NCI-H2196 (cell line): Measurements from ENCODE around the gene BDP1.
"Not testable (repeated sequence)": the region's sequence is repeated elsewhere in the genome, so short reads cannot be mapped to it uniquely, and the experiment has no call there.

ENCODE experiments used
- DNase-seq: peaks from one replicate; lab custom pipeline; 2025; ENCODE audit not compliant: unreplicated experiment; lab: John Stamatoyannopoulos, UW

Gene BDP1

DNA sequence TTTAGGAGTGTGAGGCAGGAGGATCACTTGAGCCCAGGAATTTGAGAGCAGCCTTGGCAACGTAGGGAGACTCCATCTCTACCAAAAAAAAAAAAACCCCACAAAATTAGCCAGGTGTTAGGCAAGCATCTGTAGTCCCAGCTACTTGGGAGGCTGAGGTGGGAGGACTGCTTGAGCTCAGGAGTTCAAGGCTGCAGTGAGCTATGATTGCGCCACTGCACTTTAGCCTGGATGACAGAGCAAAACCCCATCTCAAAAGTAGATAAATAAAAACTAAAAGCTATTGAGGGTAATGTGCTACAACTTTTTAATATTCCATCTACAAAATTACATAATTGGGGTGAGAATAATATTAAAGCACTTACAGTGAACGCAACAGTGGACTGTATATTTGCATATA is 5.9 kb downstream of the BDP1 start:
- no peak for DNase-seq

DNA sequence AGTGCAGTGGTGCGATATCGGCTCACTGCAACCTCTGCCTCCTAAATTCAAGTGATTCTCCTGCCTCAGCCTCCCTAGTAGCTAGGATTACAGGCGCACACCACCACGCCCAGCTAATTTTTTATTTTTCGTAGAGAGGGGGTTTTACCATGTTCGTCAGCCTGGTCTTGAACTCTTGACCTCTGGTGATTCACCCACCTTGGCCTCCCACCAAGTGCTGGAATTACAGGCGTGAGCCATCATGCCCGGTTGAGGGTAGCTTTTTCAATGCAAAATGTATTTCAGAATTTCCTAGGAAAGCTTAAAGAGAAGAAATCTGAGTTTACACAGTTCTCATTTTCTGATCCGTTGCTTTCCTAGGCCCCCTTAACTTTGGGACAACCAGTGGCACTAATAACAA is 15.7 kb downstream of the BDP1 start:
- DNase-seq = no peak

DNA sequence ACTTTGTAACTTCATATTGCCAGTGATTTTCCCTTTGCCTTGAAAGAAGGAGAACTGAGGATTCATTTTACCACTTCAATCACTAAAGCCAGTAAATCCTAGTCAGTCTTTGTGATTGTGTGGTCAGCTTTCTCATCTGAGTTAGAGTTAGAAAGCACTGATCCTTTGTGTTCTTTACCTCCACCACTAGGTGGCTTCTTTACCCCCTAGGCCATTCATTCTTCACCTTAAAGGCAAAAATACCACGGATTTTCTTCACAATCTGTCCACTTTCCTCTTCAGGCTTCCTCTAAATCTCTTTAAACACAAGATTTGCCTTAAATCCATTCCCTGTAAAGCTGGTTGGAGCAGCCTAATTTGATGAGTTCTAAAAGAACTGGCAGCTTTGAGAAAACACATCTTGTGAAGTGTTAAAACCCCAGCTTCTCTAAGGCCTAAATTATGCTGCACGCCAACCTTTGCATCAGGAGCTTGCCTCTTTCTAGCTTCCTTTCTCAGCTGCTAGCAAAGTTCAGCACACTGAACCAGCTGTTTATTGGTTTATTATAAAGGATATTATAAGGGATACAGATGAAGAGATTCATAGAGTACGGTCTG is 20.4 kb downstream of the BDP1 start:
- DNase-seq = no peak

DNA sequence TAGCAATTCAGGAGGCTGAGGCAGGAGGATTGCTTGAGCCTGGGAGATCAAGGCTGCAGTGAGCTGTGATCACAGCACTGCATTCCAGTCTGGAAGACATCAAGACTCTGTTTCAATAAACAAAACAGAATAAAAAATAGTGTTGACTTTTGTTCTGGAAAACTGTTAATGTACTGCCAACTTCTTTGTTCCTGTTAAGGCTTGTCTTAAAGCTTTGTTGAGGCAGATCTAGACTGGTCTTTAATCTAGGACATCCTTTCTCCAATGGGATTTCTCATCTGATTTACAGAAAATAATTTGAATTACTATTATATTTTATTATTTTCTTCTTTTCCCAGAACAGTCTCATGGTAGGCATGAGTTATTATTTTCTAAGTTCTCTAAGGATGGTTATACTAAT is 26.0 kb downstream of the BDP1 start:
- no peak for DNase-seq

DNA sequence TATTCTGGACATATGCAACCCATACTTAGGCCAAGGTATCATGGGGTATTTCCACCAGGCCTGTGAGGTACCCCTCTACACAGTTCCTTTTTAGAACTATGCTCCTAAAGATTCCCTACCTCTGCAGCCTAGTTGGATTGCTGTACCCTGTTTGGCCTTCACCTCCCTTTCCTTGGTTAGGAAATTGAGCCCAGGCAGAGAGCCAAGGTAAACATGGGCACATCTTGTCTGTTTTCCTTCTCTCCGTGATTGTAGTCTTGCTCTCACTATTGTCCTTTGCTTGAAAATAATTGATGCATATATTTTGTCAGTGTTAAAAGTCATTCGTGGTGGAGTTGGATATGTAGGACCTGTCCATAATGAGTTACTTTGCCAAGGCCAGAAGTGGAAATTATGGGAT is 26.7 kb downstream of the BDP1 start:
- peak; percentile 4 for DNase-seq

DNA sequence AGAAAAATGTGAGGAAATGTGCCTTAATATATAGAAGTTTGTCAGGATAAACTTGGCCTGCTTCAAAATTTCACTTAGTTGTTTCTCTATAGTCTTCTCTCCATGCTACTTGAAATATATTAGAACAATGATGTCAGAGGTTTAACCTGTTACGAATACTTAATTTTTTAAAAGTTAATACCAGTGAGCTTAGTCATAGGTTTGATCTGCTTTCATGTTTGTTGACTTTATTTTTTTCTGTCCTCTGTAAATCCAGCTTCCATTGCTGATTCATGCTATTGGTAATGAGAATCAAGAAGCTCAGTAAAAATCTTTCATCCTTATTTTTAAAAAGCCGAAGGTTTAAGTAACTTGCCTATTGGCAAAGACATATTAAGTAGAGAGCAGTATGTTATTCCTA is 27.9 kb downstream of the BDP1 start:
- no peak for DNase-seq

DNA sequence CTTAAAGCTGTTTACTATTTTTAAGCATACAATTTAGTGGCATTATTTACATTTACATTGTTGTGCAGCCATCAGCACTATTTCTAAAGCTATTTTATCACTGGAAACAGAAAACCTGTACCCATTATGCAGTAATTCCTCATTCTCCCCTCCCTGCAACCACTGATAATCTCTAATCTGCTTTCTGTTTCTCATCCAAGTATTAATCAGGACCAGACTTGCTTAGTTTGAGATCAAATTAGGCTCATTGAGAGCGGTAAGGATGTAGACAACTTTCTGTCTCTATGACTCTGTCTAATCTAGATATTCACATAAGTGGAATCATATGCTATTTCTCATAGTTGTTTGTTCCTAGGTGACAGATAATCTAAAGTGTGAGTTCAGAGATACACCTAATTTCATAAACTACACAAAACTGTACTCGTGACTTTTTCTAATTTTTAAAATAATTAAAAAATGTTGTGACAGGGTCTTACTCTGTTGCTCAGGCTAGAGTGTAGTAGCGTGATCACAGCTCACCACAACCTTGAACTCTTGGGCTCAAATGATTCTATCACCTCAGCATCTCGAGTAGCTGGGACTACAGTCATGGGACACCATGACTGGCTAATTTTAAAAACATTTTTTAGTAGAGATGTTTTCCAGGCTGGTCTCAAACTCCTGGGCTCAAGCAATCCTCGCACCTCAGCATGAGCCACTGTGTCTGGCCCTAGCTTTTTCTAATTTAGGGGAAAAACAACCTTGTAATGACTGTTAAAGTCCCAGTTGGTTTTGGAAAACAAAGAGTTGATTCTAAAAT is 37.6 kb downstream of the BDP1 start:
- no peak for DNase-seq

DNA sequence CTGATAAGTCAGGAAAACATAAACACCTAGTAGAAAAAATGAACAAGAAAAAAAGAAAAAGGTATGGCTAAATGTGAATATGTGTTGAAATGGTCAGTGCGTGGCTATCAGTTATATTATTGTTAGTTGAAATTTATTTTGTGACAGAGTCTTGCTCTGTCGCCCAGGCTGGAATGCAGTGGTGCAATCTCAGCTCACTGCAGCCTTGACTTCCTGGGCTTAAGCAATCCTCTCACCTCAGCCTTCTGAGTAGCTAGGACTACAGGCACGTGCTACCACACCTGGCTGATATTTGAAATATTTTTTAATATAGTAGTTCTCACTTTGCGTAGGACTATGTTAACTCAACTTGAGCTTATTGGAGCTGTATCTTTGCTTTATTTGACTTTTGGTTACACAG is 38.8 kb downstream of the BDP1 start:
- DNase-seq = not testable (repeated sequence)

DNA sequence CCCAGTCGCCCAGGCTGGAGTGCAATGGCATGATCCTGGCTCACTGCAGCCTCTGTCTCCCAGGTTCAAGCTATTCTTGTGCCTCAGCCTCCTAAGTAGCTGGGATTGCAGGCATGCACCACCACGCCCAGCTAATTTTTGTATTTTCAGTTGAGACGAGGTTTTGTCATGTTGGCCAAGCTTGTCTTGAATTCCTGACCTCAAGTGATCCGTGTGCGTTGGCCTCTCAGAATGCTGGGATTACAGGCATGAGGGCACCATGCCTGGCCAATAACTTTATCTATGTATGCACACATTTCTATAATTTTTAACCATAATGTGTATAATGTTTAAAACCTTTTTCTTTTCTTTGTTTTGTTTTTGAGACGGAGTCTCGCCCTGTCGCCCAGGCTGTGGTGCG is 43.3 kb downstream of the BDP1 start:
- not testable (repeated sequence) for DNase-seq

DNA sequence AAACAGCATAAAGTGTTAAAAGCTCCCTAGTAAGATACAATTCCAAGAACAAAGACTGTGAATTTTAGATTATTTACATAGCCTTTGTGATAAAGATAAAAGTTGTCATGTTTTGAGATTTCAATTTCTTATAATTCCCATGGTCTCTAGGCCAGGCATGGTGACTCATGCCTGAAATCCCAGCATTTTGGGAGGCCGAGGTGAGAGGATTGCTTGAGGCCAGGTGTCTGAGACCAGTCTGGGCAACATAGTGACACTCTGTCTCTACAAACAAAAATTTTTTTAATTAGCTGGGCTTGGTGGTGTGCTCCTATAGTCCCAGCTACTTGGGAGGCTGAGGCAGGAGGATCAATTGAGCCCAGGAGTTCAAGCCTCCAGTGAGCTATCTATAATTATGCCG is 48.1 kb downstream of the BDP1 start:
- DNase-seq = no peak

DNA sequence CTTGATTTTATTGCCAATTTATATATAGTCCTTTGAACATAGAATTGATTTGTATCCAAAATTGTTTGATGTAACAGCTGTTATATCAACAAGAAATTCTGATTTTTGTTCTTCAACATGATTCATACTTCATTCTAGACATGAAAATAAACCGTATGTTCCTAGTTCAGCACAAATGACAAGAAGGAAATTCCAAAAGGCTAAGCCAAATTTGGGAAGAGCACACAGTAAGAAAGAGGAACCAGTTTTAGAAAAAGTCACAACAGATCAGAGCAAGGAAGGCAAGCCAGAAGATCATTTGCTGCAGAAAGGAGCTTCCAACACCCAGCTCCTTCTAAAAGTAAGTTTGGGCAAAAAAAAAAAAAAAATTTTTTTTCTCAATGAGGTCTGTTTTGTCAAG is 66.7 kb downstream of the BDP1 start:
- DNase-seq = no peak

DNA sequence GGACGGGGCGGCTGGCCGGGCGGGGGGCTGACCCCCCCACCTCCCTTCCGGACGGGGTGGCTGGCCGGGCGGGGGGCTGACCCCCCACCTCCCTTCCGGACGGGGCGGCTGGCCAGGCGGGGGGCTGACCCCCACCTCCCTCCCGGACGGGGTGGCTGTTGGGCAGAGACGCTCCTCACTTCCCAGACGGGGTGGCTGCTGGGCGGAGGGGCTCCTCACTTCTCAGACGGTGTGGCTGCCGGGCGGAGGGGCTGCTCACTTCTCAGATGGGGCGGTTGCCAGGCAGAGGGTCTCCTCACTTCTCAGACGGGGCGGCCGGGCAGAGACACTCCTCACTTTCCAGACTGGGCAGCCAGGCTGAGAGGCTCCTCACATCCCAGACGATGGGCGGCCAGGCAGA is 70.2 kb downstream of the BDP1 start:
- DNase-seq = not testable (repeated sequence)

DNA sequence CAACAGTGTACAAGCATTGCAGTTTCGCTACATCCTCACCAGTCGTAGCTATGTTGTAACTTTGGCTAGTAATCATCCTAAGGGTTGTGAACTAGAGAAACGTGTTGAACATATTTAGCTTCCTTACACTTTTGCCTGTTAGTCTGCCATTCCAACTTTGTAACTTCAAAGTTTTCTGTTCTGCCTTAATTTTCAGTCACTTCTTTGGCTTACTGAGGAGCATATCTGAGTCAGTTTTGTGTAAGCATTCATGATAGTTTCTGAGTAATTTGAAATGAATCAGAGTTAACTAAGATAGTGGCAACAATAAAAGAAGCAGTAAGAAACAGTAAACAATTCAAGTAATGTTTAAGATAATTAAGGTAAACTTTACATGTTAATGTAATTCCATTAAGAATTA is 72.8 kb downstream of the BDP1 start:
- no peak for DNase-seq

DNA sequence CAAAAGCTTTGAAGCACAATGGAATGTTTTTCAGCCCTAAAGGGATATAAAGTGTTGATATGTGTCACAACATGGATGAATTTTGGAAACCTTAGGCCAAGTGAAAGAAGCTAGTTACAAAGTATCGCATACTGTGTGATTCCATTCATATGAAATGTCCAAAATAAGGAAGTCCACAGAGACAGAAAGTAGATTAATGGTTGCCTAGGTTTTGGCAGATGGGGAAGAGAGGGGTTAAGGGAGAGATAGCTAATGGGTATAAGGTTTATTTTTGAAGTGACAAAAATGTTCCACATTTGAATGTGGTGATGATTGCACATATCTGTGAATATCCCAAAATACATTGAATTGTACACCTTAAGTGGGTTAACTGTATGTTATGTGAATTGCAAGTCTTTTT is 74.2 kb downstream of the BDP1 start:
- no peak for DNase-seq

DNA sequence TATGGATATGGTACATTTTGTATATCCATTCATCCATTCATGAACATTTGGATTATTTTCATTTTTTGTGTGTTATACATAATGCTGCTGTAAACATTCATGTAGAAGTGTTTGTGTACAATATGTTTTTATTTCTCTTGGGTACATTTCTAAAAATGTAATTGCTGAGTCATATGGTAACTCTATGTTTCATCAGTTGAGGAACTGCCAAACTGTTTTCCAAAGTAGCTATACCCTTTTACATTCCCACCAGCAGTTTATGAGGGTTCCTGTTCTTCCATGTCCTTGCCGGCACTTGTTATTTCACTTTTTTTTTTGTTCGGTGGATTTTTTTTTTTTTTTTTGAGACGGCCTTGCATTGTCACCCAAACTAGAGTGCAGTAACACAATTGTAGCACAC is 77.7 kb downstream of the BDP1 start:
- no peak for DNase-seq

DNA sequence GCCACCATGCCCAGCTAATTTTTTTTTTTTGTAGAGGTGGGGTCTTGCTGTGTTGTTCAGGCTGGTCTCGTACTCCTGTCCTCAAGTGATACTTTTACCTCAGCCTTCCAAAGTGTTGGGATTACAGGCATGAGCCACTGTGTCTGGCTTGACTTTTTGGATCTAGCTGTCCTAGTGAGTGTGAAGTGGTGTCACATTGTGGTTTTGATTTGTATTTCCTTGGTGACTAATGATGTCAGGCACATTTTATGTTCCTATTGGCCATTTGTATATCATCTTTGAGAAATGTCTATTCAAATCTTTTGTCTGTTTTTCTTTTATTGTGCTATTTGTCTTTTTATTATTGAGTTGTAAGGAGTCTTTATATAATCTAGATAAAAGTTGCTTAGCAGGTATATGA is 78.2 kb downstream of the BDP1 start:
- peak; percentile 2 for DNase-seq

DNA sequence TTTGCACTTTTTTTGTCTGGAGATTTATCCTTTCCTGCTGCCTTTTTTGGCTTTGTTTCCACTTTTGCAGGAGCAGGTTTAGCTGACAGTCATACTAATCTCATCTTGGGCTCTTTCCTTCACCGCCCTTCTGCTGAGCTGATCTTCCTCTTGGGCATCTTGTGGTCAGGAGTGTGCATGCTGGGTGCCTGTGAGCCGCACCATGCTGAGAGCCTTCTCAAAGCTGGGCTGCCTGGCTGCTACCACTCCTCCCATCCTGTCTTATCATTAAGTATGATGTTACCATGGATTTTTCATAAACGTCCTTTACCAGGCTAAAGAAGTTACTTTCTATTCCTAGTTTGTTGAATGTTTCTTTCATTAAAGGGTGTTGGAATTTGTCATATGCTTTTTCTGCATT is 82.2 kb downstream of the BDP1 start:
- DNase-seq = no peak

DNA sequence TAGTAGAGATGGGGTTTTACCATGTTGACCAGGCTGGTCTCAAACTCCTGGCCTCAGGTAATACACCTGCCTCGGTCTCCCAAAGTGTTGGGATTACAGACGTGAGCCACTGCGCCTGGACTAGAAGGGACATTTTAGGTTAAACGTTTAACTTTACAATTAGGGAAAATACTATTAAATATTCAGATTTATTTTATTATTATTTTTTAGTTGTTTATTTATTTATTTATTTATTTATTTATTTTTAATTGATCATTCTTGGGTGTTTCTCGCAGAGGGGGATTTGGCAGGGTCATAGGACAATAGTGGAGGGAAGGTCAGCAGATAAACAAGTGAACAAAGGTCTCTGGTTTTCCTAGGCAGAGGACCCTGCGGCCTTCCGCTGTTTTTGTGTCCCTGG is 95.4 kb downstream of the BDP1 start:
- DNase-seq = not testable (repeated sequence)

DNA sequence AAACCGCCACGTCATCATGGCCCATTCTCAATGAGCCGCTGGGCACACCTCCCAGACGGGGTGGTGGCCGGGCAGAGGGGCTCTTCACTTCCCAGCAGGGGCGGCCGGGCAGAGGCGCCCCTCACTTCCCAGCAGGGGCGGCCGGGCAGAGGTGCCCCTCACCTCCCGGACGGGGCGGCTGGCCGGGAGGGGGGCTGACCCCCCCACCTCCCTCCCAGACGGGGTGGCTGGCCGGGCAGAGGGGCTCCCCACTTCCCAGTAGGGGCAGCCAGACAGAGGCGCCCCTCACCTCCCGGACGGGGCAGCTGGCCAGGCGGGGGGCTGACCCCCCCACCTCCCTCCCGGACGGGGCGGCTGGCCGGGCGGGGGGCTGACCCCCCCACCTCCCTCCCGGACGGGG is 96.1 kb downstream of the BDP1 start:
- DNase-seq = not testable (repeated sequence)

DNA sequence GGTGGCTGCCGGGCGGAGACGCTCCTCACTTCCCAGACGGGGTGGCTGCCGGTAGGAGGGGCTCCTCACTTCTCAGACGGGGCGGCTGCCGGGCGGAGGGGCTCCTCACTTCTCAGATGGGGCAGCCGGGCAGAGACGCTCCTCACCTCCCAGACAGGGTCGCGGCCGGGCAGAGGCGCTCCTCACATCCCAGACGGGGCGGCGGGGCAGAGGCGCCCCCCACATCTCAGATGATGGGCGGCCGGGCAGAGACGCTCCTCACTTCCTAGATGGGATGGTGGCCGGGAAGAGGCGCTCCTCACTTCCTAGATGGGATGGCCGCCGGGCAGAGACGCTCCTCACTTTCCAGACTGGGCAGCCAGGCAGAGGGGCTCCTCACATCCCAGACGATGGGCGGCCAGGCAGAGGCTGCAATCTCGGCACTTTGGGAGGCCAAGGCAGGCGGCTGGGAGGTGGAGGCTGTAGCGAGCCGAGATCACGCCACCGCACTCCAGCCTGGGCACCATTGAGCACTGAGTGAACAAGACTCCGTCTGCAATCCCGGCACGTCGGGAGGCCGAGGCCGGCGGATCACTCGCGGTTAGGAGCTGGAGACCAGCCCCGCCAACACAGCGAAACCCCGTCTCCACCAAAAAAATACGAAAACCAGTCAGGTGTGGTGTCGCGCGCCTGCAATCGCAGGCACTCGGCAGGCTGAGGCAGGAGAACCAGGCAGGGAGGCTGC is 96.7 kb downstream of the BDP1 start:
- not testable (repeated sequence) for DNase-seq

DNA sequence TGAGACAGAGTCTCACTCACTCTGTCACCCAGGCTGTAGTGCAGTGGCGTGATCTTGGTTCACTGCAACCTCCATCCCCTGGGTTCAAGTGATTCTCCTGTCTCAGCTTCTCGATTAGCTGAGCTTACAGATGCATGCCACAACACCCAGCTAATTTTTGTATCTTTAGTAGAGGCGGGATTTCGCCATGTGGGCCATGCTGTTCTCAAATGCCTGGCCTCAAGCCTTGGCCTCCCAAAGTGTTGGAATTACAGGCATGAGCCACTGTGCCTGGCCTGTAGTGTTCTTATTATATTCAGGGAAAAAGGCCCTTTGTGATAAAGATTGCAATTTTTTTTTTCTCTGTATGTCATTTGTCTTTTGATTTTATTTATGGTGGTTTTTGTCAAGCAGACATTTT is 107.7 kb downstream of the BDP1 start:
- DNase-seq = no peak

DNA sequence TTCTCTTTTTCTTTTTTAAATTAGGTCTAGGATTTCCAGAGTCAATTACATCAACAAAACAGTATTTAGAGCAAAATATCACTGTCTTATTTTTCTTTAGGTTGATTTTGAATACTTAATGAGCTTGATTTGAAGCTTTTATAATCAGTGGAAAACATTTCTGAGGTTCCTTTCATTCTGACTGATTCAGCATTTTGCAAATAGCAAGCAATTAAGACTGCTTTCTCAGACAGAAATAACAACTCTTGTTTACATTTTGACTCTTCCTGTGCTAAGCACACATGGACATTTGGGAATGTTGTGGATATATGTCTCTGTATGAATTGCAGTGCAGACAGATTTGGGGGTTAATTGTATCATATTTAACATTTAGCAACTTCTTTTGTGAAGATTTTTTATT is 109.4 kb downstream of the BDP1 start:
- no peak for DNase-seq
